Left renal cortex interstitium (tissue), 4 donors: Measurements from ENCODE around the gene VWA3B. TPM values are rescaled to one million over a fixed set of nuclear protein-coding genes. Genes with fewer than 3 reads are reported as not detected.
"Not testable (repeated sequence)": the region's sequence is repeated elsewhere in the genome, so short reads cannot be mapped to it uniquely, and the experiment has no call there.

ENCODE experiments used
- DNase-seq, 4 donors: peaks; one replicate each; pipeline ENCODE4 v3.0.0-alpha.2; 2013; ENCODE audit warnings: low read depth in 4 of 4, low spot score in 2 of 4, missing footprints in 1 of 4
- polyA plus RNA-seq, 4 donors: library from polyadenylated mRNA; unstranded; fragments of 120-200 nt; gene quantifications; one replicate each; pipeline ENCODE4 v1.2.1, GENCODE V29; 2013; ENCODE audit not compliant: insufficient read length in 4 of 4

The VWA3B gene
- polyA plus RNA-seq, 4 donors = 0.25 to 0.42 (median 0.36) TPM

DNA sequence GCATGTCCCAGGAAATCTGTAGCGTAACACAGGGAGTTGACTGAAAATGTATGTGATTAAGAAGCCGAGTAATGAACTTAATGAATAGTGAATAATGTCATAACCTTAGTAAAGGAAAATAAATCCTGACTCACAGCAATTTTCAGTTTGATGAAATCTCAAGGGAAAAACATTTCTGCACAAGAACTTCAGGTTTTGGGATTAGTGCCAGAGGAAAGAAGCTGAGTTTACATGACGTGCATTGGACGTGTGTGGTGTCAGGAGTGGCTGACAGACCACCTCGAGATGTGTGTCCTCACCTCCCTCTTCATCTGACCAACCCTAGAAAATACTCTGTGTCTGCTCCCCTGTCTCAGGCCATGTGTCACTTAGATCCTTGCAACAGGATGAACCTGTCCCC, 39.1 kb downstream of the VWA3B start:
- DNase-seq = no peak

DNA sequence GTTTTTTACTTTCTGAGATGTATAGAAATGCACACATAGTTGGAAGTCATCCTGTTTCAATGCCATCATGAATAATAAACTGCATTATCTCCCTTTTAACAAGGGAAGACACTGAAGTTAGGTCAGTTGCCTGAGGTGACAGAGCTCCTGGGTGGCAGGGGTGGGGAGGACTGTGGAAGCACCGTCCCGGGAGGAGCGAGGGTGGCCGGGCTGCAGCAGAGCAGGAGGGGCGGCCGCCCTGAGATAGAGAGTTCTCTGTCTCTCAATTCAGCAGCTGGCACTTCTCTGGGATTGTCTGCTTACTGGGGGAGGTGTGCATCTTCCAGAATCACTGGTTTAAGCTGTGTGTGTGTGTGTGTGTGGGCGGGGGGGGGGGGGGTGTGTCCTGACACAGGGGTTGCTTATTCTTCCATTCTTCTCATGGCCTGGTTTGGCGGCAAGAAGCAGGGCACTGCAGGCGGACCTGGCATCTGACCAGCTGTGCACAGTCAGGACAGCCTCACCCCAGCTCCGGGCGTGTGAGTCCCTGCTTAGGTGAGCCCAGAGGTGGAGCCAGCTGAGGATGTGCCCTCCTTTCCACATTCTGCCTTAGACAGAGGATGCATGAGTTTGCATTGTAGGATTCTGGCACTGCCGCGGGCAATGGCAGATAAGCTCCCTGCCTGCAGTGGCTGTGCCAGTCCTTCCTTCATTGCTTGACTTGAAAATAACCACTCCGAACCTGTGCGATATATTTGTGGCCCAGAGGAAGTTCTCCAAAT, 40.4 kb downstream of the VWA3B start:
- DNase-seq = no peak

DNA sequence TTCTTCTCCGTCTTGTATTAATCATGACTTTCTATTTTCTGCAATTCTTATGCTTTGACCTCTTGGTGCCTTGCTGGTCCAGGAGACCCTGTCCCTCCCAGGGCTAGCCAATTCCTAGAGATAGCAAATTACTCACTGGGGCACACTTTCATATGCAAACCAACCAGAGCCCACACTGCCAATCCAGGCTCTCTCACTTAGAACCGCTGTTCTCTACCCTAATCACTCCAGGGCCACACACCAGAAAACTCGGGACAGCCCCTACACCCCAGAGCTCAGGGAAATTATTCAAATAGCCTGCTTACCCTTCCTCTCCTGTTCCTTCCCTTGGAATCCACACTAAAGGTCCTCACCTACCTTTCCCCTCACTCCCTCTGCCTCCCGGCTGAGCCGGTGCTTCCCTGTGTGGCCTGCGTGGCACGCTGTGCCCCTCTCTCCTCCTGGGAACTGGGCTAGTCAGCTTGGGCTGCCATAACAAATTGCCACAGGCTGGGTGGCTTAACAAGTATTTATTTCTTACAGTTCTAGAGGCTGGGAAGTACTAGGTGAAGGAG, 41.7 kb downstream of the VWA3B start:
- no peak for DNase-seq

DNA sequence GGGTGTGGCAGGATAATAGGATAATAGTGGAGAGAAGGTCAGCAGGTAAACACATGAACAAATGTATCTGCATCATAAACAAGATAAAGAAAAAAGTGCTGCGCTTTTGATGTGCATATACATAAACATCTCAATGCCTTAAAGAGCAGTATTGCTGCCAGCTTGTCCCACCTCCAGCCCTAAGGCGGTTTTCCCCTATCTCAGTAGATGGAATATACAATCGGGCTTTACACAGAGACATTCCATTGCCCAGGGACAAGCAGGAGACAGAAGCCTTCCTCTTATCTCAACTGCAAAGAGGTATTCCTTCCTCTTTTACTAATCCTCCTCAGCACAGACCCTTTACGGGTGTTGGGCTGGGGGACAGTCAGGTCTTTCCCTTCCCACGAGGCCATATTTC, 43.1 kb downstream of the VWA3B start:
- DNase-seq = not testable (repeated sequence)

DNA sequence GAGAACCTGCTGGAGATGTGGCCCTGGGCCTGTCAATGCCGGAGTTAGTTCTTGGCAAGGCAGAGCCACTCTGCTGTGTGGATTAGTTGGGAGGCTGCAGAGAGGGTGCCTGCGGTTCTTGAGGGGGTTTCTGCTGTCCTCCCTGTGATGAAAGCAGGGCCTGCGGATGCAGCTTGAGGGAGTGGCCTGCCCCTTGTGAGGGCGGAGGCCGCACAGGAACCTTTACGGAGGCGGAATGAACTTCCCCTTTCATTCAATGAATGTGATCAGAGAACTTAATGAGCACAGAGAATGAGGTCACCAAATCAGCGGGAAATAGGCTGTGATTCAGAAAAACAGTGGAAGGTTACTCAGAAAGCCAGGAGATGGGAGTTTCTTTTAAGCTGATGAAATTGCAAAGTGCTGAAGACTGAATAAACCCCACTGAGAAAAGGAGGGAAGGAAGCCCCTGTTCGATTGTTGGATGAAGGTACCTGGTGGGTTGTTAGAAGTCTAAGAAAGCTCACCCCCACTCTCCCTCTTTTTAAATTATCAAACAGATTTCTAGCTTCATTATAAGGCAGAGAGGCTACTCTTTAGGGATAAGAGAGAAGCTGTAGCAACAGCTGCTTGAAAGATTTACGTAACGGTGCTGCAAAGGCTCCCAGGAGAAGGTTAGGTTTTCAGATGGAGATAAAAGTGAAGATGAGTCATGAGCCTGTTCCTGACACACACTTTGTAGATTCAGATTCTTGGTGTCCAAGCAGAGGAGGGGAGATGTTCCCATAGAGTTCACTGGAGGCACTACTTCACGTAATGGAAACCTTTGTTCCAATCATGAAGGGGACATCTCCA, 47.4 kb downstream of the VWA3B start:
- DNase-seq = no peak

DNA sequence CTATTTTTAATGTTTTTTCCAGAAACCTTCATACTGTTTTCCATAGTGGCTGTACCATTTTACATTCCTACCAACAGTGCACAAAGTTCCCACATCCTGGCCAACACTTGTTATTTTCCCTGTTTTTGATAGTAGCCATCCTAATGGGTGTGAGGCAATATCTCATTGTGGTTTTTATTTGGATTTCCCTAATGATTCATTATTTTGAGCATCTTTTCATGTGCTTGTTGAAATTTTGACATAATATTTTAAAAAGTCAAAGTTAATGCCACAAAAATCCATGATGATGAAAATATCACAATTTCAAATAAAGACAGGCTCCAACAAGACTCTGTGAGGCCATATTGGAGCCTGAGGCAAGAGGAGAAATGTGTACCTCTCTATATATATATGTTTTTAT, 50.2 kb downstream of the VWA3B start:
- DNase-seq = no peak

DNA sequence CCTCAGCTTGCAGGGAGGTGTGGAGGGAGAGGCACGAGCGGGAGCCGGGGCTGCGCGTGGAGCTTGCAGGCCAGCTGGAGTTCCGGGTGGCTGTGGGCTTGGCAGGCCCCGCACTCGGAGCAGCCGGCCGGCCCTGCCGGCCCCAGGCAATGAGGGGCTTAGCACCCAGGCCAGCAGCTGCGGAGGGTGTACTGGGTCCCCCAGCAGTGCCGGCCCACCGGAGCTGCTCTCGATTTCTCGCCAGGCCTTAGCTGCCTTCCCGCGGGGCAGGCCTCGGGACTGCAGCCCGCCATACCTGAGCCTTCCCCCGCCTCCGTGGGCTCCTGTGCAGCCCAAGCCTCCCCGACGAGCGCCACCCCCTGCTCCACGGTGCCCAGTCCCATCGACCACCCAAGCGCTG, 52.0 kb downstream of the VWA3B start:
- not testable (repeated sequence) for DNase-seq

DNA sequence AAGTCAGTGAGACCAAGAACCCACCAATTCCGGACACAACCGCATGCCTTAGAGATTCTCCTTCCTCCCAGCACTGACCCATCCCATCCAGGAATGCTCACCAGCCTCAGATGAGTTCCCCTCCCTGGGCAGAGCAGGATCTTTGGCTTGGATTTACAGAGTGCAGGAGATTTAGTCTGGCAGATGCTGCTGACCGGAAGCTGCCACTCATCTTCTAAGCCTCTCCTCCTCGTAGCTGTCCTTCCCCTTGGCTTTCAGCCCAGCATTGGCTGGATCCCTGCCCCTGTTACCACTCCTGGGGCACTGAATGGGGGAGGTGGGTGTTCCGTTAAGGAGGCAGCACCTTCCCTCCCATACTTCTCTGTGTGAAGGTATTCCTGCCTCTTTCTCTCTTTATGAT, 53.2 kb downstream of the VWA3B start:
- no peak for DNase-seq

DNA sequence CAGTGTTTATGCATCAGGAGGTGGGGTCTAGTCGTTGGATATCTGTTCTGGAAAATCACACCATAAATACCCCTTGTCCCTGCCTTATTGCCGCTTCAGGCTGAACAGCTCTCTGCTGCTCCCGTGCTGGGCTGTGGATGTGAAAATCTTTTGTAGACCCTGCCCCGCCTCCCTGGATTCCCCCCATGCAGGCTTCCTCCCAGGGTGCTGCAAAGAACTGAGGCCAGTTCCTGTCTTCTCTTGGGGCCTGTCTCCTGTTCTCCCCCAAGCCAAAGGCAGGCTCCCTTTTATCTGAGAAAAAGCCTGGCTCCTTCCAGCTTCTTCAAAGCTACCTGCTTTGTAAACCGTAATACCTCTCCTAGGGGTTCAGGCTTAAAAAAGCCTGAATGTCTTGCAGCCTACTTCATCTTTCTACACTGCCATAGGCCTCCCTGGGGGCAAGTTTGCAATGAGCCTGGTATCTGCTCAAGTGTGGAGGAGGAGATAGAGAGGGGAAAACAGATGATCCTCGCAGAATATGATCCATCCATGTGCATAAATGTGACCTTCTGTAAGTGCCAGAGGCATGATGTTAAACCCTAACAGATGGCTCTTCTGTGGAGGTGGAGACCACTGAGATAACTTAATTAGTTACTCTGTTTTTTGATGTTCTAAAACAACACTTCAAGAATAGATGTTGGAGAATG, 55.3 kb downstream of the VWA3B start:
- no peak for DNase-seq

DNA sequence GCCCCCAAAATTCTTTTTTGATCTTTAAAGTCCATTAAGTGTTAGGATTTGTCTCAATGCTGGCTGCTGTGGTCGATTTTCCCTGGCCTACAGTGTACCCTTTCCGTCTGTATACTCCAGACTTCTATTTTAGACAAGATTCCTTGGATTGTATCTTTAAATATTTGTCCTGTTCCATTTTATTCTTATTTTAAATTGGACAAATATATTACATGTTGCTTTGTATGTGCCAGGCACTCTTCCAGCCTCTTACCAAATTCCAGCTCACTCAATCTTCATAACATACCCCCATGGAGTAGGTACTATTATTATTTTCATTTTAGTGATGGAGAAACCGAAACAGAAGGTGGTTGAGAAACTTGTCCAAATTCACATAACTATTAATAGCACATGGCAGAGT, 58.1 kb downstream of the VWA3B start:
- DNase-seq = no peak

DNA sequence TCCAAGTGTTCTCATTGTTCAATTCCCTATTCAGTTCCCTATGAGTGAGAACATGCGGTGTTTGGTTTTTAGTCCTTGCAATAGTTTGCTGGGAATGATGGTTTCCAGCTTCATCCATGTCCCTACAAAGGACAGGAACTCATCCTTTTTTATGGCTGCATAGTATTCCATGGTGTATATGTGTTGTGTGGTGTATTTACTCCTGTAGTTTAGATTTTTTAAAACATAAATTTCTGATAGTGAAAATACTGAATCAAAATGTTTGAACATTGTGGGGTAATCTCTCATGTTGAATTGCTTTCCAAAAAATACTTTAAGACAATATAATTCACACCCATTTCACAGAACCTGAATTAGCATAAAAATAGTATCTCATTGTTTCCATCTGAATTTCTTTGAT, 60.9 kb downstream of the VWA3B start:
- DNase-seq = not testable (repeated sequence)

DNA sequence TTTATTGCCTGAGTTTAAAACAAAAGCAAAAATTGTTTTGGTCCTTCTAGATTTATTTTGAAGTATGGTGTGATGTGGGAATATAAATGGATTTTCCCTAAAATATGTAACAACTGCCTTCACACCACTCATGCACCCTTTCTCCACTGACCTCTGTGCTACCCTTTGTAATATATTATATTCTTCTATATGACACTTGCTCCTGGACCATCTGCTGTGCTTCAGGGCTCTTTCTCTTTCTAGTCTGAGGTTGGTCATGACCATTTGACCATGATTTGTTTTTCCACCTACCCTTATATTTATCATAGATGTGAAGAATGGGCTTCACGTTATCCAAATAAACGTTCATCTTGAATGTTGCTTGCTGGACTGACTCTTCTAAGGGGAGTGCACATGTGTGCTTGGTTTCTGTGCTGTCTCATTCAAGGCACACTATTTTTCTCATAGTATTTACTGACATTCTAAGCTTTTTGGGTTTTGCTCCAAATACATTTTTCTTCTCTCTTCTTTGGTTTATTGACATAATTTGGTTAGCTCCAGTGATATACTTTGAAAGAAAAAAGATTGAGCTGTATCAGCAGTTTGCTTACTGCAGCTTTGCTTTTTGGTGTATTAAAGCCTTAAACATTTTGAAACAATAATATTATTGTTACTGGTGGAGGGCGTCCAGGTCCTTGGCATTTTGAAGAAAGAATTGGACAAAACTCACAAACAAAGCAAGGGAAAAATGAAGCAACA, 61.8 kb downstream of the VWA3B start:
- no peak for DNase-seq

DNA sequence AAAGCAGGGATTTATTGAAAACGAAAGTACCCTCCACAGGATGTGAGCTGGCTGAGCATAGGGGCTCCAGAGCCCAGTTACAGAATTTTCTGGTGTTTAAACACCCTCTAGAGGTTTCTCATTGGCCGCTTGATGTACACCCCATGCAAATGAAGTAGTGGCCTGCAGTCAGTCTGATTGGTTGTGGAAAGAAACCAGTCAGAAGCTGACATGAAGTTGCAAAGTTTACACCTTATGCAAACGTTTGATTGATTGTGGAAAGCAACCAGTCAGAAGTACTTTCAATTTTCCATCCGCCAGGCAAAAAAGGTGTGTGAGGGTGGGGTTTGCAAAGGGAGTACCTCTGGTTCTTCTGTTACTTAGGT, 62.3 kb downstream of the VWA3B start:
- no peak for DNase-seq

DNA sequence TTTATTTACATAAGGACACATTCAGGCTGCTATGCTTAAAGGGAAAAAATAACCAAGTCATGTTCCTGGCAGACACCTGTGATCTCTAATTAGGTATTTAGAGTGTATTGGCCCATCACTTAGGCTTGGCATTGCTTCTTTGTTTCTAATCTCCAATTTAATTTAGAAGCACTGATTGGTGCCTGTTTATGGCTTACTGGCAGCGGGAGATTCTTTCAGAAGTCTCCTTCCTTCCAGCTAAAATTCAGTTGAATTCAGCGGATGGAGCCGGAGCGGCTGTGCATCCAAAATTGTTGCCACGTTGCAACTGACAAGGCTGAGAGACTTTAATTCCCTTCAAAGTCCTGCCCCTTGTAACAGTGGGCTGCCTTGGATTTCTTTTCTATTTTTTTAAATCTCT, 66.5 kb downstream of the VWA3B start:
- DNase-seq = no peak

DNA sequence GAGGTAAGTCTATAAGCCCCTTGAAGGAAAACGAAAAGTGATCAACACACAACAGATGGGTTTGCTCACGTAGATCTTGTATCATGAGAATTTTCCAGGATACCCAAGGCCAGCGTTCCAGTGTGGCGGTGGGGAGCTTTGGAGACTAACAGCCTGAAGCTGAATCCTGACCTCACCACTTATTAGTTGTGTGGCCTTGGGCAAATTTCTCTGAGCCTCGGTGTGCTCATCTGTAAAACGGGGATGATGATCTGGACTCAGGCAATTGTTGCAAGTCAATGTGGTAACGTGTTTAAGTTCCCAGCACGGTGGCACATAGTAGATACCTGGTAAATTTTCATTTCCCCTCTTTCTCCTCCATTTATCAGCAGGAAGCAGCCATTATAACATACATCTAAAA, 68.3 kb downstream of the VWA3B start:
- no peak for DNase-seq

DNA sequence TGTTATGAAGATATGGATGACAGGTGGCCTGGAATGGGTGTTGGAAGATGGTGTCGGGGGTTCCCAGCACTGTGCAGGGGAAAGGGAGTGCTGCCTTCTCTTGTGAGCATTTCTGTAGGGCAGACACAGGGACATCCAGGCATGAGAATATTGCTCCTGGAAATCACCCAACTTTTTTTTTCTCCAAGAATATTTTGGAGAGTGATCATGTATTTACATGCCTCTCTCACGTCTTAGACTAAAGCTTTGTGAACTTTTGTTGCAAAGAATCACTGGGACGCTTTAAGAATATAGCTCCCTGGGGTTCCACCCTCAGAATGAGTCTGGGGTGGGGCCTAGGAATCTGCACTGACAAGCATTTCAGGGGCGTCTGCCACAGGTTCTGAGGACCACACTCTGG, 68.7 kb downstream of the VWA3B start:
- DNase-seq = no peak

DNA sequence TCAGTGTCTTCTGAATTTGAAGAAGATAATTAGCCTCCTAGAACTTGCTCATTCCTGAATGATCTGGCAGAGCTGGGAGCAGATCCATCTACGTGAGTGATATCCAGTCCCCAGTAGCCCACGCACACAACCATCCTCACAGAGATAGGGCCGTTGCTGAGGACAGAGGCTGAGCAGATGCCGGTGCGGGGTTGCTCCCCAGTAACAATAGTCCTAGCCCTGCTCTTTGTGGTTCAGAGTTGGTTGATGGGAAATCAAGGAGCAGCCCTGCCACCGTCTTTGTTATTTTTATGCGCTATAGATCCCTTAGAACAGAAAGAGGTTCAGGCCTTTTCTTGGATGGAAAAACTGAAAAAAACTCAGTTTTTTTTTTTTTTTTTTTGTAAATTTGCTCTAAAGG, 69.3 kb downstream of the VWA3B start:
- DNase-seq = no peak

DNA sequence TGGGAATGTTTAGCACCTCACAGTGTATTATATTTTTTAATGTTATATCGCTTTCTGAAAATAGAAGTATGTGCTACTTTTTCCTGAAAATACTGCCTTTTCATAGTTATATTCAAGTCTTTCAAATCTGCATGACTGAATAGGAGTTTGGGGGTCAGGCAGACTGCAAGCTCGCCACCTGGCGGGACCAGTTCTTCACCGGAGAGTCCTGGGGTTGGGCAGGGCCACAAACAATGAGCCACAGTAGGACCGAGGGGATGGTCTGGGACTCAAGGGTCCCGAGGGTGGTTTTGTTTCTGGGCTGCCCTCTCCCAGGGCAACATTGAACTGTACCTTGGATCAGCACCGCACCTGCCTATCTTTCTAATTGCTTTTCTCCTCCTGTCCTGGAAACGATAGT, 70.6 kb downstream of the VWA3B start:
- DNase-seq = no peak

DNA sequence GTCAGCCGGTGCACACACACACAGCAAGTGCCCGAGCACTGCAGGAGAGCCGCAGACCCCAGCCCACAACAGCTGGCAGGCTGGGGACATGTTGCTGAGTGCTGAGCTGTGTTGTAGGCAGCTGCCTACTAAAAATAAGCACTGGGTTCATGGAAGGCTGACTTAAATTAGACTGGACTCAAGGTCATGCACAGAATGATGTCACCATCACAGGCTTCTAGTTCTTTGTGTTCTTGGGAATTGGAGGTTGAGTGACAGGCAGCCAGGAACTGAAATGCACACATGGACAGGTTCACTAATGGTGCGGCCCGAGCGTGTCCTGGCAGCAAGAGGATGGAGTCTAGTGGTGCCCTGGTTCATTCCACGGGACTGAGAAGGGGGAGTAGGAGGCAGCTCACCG, 71.3 kb downstream of the VWA3B start:
- DNase-seq = no peak

DNA sequence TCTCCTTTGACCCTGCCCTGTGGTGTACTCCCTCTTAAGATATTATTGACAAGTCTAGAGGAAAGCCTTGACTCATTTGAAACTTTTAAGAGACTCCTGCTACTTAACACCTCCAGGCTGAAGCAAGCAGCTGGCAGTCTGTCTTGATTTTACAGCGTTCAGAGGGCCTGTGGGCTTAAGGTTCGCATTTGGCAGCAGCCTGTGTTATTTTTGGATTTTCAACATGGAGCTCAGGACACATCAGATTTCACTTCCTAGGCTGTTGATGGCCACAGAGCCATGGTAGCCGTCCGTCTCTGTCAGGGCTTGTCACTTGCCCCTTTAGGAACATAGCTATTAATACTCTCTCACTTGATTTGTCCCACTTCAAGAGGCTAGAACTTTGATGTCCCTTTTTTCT, 73.6 kb downstream of the VWA3B start:
- no peak for DNase-seq

DNA sequence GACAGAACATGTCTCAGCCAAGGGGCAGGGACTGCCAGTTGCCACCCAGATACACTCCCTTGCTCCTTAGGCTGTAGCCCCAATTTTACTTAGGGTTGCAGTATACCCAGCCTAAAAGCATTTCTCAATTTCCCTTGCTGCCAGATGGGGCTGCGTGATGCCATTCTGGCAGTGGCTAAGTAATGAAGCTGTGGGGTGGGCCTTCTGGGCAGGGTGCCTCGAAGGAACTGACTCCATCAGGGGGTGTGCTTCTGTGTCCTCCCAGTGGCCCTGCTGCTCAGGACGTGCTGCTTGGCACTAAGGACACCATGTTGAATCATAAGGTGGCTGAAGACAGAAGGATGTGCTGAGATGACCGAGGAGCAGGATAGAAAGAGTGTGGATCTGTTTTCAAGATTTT, 74.2 kb downstream of the VWA3B start:
- no peak for DNase-seq
